Activated naive CD4-positive, alpha-beta T cell treated with anti-CD3 and anti-CD28 coated beads for 36 hours (primary cell): ENCODE results near the gene HOXB13. TPM values are rescaled to one million over a fixed set of nuclear protein-coding genes. Genes with fewer than 3 reads are reported as not detected.

Source experiments
- CTCF ChIA-PET: fragments of 350-600 bp; sonication (Branson Sonifier 250); formaldehyde crosslinking; loops from one replicate; lab custom pipeline; 2021; ENCODE audit warnings: antibody characterized with exemption; lab: Charles Lee
- DNase-seq: peaks from one replicate; pipeline ENCODE4 v3.0.0-alpha.2; 2020
- H3K27ac Mint-ChIP-seq: one replicate; pipeline ENCODE4 v1.8.0; 2021; ENCODE audit warnings: mild to moderate bottlenecking, mixed read lengths
- H3K27me3 Mint-ChIP-seq: one replicate; pipeline ENCODE4 v1.8.0; 2021; ENCODE audit warnings: low read depth, mixed read lengths
- H3K36me3 Mint-ChIP-seq: one replicate; pipeline ENCODE4 v1.8.0; 2021; ENCODE audit warnings: low read depth, mixed read lengths
- H3K4me1 Mint-ChIP-seq: one replicate; pipeline ENCODE4 v1.8.0; 2021; ENCODE audit warnings: low read depth, mixed read lengths
- H3K4me3 Mint-ChIP-seq: one replicate; pipeline ENCODE4 v1.8.0; 2021; ENCODE audit warnings: mild to moderate bottlenecking, moderate library complexity, mixed read lengths
- H3K9me3 Mint-ChIP-seq: one replicate; pipeline ENCODE4 v1.8.0; 2021; ENCODE audit warnings: mixed read lengths
- intact Hi-C: fragments of 100-400 bp; cut with micrococcal nuclease; formaldehyde crosslinking; loops from one replicate; pipeline ENCODE4 v1.15.1; 2023
- total RNA-seq, 2 experiments: library from RNA; stranded (reverse); gene quantifications; one replicate each; pipeline ENCODE4 v1.2.3, GENCODE V29; 2021

HOXB13 gene
- total RNA-seq, 2 experiments from 2014 or later, result not detected

DNA sequence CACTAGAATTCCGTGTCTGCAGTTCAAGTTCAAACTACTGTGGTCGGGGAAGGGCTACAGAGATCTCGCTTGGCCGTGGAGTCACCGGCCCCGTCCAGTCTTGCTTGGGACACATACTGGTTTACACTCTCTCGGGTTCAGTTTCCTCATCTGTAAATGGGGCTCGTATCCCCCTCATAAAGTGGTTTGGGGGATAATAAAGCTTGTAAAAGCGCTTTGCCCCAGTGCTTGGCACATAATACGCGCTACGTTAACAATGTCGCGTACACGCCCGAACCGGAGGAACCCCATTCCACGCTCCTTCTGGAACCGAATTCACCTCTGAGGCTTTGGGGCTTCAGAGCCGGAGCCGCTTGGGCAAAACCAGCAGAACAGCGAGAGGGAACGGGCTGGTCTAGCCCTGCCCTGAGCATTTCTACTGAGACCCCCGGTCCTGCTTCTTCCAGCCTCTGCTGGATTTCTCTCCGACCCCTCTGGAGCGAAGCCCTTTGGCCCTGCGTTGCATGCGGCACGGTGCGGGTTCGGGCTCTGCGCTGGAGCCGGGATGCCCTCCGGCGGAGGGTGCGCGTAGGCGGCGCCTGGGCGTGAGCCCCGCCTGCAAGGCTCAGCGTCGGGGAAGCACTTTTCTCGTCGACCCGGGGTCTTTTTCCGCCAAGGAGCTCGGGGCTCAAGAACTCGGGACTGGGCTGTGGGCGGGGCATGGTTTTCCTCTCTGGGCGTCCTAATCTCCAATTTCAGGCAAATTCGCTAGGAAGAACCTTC lies 26.1 kb upstream of the HOXB13 start:
- Mint-ChIP-seq H3K9me3 (no peaks in the 10 kb centered on the region), H3K27me3 (peaks cover 78% of the 10 kb centered on the region), H3K4me1 (peaks cover 9% of the 10 kb centered on the region), H3K36me3 (no peaks in the 10 kb centered on the region), H3K27ac (no peak overlapping the region), H3K4me3 (no peak overlapping the region)
- intact Hi-C loops, result loop anchor here (5.0 kb wide), 1 partner anchor 248 kb away; no protein-coding TSS in a partner anchor
- CTCF ChIA-PET, result interaction anchor here (1.0 to 1.1 kb wide), 2 partner anchors 31 to 62 kb away, joined by 3 to 8 read pairs; no protein-coding TSS in a partner anchor
- no peak for DNase-seq

DNA sequence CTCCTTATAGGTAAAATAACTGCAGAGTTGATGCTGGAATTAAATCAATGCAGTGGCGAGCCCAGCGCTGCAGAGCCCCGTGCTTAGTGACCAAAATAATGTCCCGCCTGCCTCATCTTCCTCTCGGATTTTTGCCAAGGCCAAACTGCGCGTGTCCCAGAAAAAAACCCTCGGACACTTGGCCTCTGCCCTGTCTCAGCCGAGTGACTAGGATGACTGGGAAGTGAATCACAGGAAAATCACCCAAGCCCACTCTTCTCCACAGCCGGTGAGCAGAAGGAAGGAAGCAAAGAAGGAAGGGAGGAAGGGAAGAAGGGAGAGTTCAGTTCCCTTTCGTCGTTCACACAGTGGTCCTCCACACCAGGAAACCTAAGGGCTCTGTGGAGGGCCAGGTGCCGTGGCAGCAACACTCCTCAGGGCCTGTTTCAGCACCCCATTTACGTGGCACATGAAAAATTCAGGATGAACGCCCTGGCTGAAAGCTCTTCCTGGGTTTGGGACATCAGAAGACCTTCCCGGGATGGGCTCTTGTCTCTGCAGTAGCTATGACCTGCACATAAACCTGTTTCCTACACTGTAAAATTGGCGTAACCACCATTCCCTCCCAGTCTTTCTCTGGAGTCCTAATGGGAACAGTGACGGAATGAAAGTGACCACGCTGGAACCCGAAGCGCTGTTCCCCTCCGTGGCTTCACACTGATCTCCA lies 25.4 kb upstream of the HOXB13 start:
- H3K27me3 Mint-ChIP-seq, result peaks cover 82% of the 10 kb centered on the region
- no peak overlapping the region for H3K27ac Mint-ChIP-seq
- no peak for DNase-seq
- CTCF ChIA-PET, result interaction anchor here (1.0 to 3.4 kb wide), 2 partner anchors 30 to 63 kb away, joined by 3 to 18 read pairs; no protein-coding TSS in a partner anchor
- no peaks in the 10 kb centered on the region for H3K36me3 Mint-ChIP-seq
- no peak overlapping the region for H3K4me3 Mint-ChIP-seq
- intact Hi-C loops, result loop anchor here (5.0 kb wide), 1 partner anchor 248 kb away; no protein-coding TSS in a partner anchor
- H3K9me3 Mint-ChIP-seq, result no peaks in the 10 kb centered on the region
- H3K4me1 Mint-ChIP-seq, result peaks cover 9% of the 10 kb centered on the region

DNA sequence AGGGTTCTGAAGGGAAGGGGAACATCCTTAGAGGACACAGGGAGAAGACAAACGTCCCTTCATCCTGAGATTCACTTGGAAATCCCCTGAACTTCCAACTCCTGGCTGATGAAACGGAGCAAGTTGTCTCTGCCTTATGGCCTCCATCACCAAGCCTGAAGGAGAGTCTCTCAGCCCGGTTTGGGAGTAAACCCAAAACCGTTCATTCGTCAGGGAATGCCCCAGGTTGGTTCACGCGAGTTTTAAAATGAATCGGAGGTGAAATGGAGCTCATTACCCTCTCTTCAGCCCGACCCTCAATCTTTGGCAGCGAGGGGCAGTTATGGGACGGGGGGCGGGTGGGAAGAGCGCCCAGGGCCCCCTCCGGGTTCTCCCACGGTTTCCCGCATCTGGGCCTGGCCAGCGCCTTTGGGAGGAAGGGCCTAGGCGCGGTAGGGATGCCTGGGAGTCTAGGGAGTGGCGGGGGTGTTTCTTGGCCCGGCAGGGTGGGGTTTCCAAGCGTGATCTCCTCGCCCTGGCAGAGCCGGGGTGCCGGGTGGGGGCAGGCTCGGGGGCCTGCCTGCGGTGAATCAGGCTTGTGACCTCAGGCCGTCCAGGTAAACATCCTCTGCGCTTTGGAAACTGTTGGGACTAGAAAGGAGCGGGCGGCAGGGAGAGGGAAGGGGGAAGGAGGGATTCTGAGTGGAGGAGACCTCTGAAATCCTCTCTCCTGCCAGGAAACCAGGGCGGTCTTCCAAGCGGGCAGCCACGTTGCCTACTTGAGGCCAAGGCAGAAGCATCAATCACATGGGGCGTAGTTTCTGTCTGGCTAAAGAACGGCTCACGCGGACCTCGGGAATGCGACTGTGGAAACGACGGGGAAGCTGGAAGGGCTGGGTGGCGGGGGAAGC lies 24.1 kb upstream of the HOXB13 start:
- intact Hi-C loops, result loop anchor here (5.0 kb wide), 1 partner anchor 250 kb away; no protein-coding TSS in a partner anchor
- Mint-ChIP-seq H3K36me3 (no peaks in the 10 kb centered on the region), H3K4me1 (peaks cover 9% of the 10 kb centered on the region), H3K9me3 (no peaks in the 10 kb centered on the region), H3K27ac (no peak overlapping the region), H3K4me3 (no peak overlapping the region), H3K27me3 (peaks cover 85% of the 10 kb centered on the region)
- CTCF ChIA-PET, result interaction anchor here (3.3 to 3.4 kb wide), 2 partner anchors 28 to 74 kb away, joined by 13 to 18 read pairs; no protein-coding TSS in a partner anchor
- DNase-seq, result no peak

DNA sequence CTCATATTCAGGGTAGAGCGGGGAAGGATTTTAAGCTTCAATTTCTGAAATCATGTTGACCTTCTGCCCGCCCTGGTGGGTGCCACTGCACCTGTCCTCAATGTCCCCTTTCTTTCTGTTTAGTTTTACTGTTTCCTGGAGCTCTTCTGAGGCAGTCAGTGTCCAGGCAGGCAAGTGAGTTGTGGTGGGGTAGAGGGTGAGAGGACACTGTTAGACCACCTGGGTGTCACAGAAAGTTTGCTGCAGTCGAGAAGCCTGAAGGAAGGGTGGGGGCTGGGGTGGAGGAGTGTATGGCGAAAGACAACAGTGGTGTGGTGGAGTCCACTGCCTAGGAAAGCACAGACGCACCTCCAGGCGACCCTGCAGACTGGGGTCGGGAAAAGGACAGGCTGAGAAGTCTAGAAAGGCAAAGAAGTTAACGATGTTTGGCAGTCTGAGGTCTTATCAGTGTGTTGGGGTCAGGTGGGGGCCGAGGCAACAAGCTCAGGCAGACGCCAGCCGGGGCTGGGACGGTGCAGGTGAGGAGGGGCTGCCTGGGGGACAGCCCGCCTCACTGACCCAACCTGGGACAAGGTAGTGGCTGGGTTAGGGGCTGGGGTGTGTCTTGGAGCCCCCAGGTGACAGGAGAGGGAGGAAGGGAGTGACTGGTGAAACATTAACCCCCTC lies 23.3 kb upstream of the HOXB13 start:
- H3K27ac Mint-ChIP-seq, result no peak overlapping the region
- CTCF ChIA-PET, result interaction anchor here (0.9 to 3.4 kb wide), 6 partner anchors 20 to 137 kb away, joined by 4 to 18 read pairs (median 6); partner anchors contain the start of gene HOXB8
- no peaks in the 10 kb centered on the region for H3K9me3 Mint-ChIP-seq

DNA sequence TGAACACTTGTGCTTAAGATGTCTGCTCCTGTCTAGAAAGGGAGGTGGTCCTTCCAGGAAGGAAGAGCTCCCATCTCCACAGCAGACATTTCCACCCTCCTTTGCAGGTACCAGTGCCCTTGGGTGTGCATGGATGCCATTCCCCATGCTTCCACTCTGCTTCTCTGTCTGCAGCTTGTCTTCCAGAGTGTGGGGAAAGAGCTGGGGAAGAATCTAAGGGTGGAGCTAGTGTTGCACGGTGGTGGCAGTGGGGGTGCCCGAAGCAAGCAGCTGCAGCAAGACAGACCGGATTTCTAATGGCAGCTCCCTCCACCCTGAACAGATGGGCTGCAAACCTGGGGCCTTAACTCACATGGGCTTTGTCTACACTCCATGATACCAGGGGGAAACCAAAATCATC lies 22.6 kb upstream of the HOXB13 start:
- DNase-seq, result no peak
- Mint-ChIP-seq H3K4me1 (peaks cover 15% of the 10 kb centered on the region), H3K27me3 (peaks cover 89% of the 10 kb centered on the region), H3K27ac (no peak overlapping the region), H3K4me3 (no peak overlapping the region), H3K9me3 (no peaks in the 10 kb centered on the region), H3K36me3 (no peaks in the 10 kb centered on the region)
- intact Hi-C loops, result loop anchor here (5.0 kb wide), 1 partner anchor 251 kb away; no protein-coding TSS in a partner anchor
- CTCF ChIA-PET, result interaction anchor here (0.9 to 3.4 kb wide), 6 partner anchors 20 to 136 kb away, joined by 4 to 18 read pairs (median 6); partner anchors contain the start of gene HOXB8

More for the DNA sequence above, 23.3 kb upstream of the HOXB13 start:
- peaks cover 88% of the 10 kb centered on the region for H3K27me3 Mint-ChIP-seq
- H3K4me1 Mint-ChIP-seq, result peaks cover 12% of the 10 kb centered on the region
- H3K4me3 Mint-ChIP-seq, result no peak overlapping the region
- no peaks in the 10 kb centered on the region for H3K36me3 Mint-ChIP-seq
- DNase-seq, result no peak
- intact Hi-C loops, result loop anchor here (5.0 kb wide), 1 partner anchor 250 kb away; no protein-coding TSS in a partner anchor

DNA sequence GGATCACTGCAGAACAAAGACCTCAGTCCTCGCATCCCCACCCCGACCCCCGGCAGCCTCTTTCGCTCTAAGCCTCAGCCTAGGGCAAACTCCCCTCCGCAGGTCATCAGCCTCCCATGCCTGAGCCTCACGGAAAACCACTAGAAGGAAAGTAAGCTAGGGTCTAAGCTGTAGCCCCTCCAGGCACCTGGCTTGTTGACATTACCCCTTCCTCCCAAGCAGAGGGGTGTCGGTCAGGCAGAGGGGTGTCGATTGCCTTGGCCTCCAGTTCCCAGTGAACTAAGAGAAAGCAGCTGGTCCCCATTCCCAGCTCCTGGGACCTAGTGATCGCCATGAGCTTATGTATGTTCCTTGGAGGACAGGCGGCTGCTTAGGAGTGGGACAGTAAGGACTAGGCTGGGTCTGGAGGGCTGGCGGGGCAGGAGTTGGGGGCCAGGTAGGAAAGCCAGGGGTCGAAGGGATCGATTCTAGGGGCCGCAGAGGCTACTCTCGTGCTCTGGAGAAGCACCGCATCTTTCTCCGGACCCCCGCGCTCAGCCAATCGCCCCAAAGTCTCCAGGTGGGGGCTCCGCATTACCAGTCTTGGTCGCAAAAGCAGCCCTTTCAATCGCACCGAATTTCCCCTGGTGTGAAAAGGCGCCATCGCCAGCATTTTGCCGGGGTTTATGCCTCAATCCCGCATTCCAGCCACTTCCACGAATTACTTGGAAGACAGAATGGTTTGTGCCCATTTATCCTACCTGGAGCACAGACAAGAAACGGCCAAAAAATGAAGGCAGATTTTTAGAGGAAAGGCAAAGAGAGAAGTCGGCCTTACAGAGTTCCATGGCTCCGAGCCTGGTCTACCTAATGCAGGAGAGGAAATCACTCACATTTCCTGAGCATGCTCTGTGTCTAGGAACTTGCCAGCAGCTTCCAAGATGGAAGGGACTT lies 21.3 kb upstream of the HOXB13 start:
- DNase-seq, result no peak
- Mint-ChIP-seq H3K9me3 (no peaks in the 10 kb centered on the region), H3K36me3 (no peaks in the 10 kb centered on the region), H3K4me3 (no peak overlapping the region), H3K27me3 (peaks cover 88% of the 10 kb centered on the region), H3K4me1 (peaks cover 15% of the 10 kb centered on the region), H3K27ac (no peak overlapping the region)
- CTCF ChIA-PET, result interaction anchor here (0.7 to 3.3 kb wide), 3 partner anchors 24 to 71 kb away, joined by 4 to 13 read pairs (median 4); no protein-coding TSS in a partner anchor
- intact Hi-C loops, result loop anchor here (2.0 to 5.0 kb wide), 3 partner anchors 15 to 252 kb away; no protein-coding TSS in a partner anchor

DNA sequence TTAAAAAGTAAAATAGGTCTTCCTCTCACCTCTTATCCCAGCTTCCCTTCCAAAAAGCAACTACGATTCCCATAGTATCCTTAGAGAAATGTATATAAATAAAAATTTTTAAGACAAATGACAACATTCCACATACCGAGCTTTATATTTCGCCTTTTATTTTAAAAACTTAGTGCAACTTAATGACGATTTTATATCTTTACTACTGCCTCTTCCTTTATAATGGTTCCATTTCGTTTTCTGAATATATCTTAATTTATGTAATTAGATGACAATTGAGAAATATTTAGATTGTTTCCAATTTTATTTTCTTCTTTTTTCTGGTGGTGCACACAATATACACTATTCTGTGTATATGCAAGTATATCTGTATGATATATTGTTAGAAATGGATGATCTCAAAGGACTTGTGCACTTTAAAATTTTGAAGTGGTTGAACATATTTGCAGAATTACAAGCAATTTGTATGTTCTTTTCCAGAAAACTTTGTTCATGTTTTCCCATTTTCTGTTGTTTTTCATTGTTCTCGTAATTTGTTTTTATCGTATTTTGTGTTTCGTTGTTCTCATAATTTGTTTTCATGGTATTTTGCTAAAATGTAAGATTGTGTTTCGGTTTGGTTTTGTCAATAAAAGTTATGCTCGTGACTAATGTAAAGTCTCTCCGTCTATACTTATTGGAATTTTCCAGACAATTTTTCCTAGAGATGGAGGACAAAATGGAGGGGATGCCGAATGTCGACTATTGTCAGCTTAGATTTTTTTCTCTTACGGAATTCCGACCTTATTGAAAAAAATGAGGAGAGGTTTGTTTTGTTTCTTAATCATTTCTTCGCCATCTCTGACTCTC lies 20.4 kb upstream of the HOXB13 start:
- intact Hi-C loops, result loop anchor here (2.0 kb wide), 2 partner anchors 14 to 24 kb away; no protein-coding TSS in a partner anchor
- peaks cover 84% of the 10 kb centered on the region for H3K27me3 Mint-ChIP-seq

DNA sequence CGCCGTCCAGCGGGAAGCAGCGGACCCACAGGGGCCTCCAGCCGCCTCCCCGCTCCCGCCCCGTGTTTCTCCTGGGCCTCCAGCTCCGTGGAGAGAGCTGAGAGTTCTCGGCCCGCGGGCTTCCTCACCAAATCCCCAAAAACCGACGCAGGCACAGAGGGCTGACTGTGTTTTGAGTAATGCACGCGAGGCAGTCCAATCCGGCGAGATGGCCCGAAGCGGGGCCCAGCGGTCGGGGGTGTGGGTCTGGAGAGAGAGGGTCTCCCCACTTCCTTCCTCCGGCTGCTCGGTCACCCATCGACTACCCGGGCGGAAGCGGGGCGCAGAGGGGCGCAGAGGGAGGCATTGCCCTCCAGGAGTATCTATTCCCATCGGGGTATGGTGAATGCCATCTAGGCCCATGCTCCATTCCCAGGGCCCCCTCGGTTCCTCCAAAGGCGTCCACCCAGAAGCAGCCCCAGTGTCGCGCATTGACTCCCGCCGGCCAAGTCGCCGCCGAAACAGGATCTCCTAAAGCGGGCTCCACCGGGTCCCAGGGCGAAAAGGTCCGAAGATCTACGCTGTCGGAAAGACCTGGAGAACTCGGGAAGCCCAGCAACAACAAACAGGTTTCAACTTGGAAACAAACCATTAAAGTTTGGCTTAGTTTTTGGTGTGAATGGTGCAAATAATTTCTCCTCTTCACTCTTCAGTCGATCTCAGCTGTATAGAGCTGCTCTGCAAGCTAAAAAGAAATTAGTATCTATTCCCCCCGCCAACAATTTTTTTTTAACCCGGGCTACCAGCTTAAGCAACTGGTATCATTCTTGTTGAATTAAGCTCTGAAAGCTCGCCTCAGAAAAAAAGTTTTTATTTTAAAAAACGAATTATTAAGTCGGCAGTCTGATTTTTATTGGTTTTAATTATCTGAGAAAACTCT lies 19.2 kb upstream of the HOXB13 start:
- no peak for DNase-seq
- Mint-ChIP-seq H3K36me3 (no peaks in the 10 kb centered on the region), H3K27ac (no peak overlapping the region), H3K27me3 (peaks cover 84% of the 10 kb centered on the region), H3K4me1 (peaks cover 9% of the 10 kb centered on the region), H3K4me3 (no peak overlapping the region), H3K9me3 (no peaks in the 10 kb centered on the region)
- CTCF ChIA-PET, result interaction anchor here (0.6 to 1.5 kb wide), 4 partner anchors 24 to 479 kb away, joined by 3 to 5 read pairs (median 4); no protein-coding TSS in a partner anchor
- intact Hi-C loops, result loop anchor here (2.0 kb wide), 2 partner anchors 13 to 23 kb away; no protein-coding TSS in a partner anchor

More for the DNA sequence above, 20.4 kb upstream of the HOXB13 start:
- Mint-ChIP-seq H3K9me3 (no peaks in the 10 kb centered on the region), H3K4me3 (no peak overlapping the region), H3K36me3 (no peaks in the 10 kb centered on the region), H3K27ac (no peak overlapping the region), H3K4me1 (peaks cover 15% of the 10 kb centered on the region)
- DNase-seq, result no peak
- CTCF ChIA-PET, result interaction anchor here (0.6 to 1.5 kb wide), 3 partner anchors 23 to 130 kb away, joined by 3 to 5 read pairs (median 4); no protein-coding TSS in a partner anchor

DNA sequence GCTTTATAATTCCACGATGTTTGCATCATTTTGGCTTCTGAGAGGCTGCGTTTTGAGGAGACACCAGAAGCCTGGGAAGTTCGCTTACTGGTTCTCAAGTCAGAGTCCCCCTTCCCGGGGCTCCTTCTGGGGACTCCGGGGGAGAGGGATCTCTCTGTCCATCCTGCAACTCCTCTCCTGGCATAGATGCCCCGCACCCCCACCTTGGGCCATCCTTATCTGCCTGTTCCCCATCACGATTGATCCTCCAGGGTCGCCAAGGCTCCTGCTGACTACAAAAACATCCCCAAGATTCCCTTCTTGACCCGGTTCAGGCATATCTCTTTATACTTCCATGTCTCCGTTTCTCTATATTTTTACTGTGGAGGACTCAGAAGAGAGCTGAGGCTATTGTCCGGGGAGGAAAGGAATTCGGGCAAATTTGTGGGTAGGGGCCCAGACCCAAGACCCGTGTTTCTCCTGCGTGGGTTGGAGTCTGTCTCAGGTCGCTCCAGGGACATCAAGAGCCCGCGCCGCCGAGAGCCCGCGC lies 18.4 kb upstream of the HOXB13 start:
- no peak for DNase-seq
- no peak overlapping the region for H3K27ac Mint-ChIP-seq
- CTCF ChIA-PET, result no interaction called here
- intact Hi-C loops, result no loop called here
- H3K27me3 Mint-ChIP-seq, result peaks cover 84% of the 10 kb centered on the region
- no peak overlapping the region for H3K4me3 Mint-ChIP-seq
- H3K4me1 Mint-ChIP-seq, result peaks cover 6% of the 10 kb centered on the region
- H3K36me3 Mint-ChIP-seq, result no peaks in the 10 kb centered on the region
- H3K9me3 Mint-ChIP-seq, result no peaks in the 10 kb centered on the region
